Psoas muscle (tissue), 8 donors: ENCODE data around the gene TNIK. TPM values are rescaled to one million over a fixed set of nuclear protein-coding genes. Genes with fewer than 3 reads are reported as not detected.
A peak's percentile ranks its signal among the peaks of the same experiment; 100 is the strongest.

ENCODE experiments used
- ATAC-seq, 4 donors: fragments of 200-7000 bp; cut with Tn5 transposase; one replicate each; pipeline ENCODE4 v1.9.1; 2020; ENCODE audit warnings: moderate library complexity in 3 of 4, mild to moderate bottlenecking in 2 of 4
- DNase-seq, 2 donors: peaks; one replicate each; pipeline ENCODE4 v3.0.0-alpha.2; 2020
- H3K27ac ChIP-seq: fragments of 200-600 bp; one replicate; pipeline ENCODE4 v1.8.0; 2022
- H3K27me3 ChIP-seq, 3 donors: fragments of 200-600 bp in 1 of 3; one replicate each; pipeline versions ENCODE4 v1.6.1 to v1.8.0; 2013 to 2022; ENCODE audit warnings: low read length in 2 of 3, mild to moderate bottlenecking in 2 of 3, moderate library complexity in 1 of 3; ENCODE audit not compliant: insufficient read depth in 3 of 3
- H3K36me3 ChIP-seq, 2 donors: fragments of 200-600 bp in 1 of 2; one replicate each; pipeline versions ENCODE4 v1.6.1 to v1.8.0; 2013 to 2022; ENCODE audit warnings: low read depth in 1 of 2, mild to moderate bottlenecking in 1 of 2, moderate library complexity in 1 of 2; ENCODE audit not compliant: insufficient read depth in 1 of 2
- H3K4me1 ChIP-seq: fragments of 200-600 bp; one replicate; pipeline ENCODE4 v1.8.0; 2022
- H3K4me3 ChIP-seq: fragments of 200-600 bp; one replicate; pipeline ENCODE4 v1.8.0; 2022; ENCODE audit warnings: mild to moderate bottlenecking
- H3K9me3 ChIP-seq: fragments of 200-600 bp; one replicate; pipeline ENCODE4 v1.8.0; 2022
- CTCF ChIP-seq: fragments of 200-600 bp; IDR thresholded peaks from one replicate; pipeline ENCODE4 v1.8.0; 2022; ENCODE audit warnings: antibody characterized with exemption
- WGBS, 3 donors: extraction: QIAGEN DNeasy Blood & Tissue Kit; methylation state at CpG; one replicate each; pipeline versions ENCODE4 v1.1.6 to v1.1.7; 2013; 5-methylcytosine and 5-hydroxymethylcytosine counted together
- intact Hi-C, 2 donors: fragments of 100-400 bp; cut with DNase I; formaldehyde crosslinking; loops; one replicate each; pipeline versions ENCODE4 v1.11.0 to v1.14.2; 2022
- polyA plus RNA-seq, 3 donors: library from polyadenylated mRNA; stranded (reverse); fragments of 200-250 nt; gene quantifications; one replicate each; pipeline ENCODE4 v1.2.3, GENCODE V29; 2013
- total RNA-seq, 4 donors: library from RNA; stranded (reverse); fragmentation: NEBNext Ultra II Directional in 2 of 4; extraction: Animal tissue kit (Norgen Biotek cat#: 25700) in 2 of 4; gene quantifications; one replicate each; pipeline versions ENCODE4 v1.2.1 to v1.2.4, GENCODE V29; 2021 to 2023
- donor health status: healthy with polysubstance abuse.
- donor health status: DM: no; HTN: no; CAD: no; lungs with moderate emphysema.
- donor health status: Bipolar disorder and iron deficiency.
- donor health status: healthy.
- donor health status: DM: yes; HTN: yes; CAD: no.
- donor health status: DM: no; HTN: no; CAD: no.
- donor health status: DM: no; HTN: no; CAD: no.
- donor health status: DM: yes; HTN: yes; CAD: no.

The TNIK gene
- total and polyA plus RNA-seq, 7 donors = 9.9 to 32.4 (median 12.5) TPM

GRCh38 chr3:171213907-171214306 lies 246.3 kb downstream of the TNIK start:
- Histone ChIP-seq H3K36me3 (peaks cover 0 to 12% of the 10 kb centered on the region in 2 donors), H3K27me3 (no peaks in the 10 kb centered on the region), H3K4me3 (no peak overlapping the region), H3K27ac (no peak overlapping the region), H3K4me1 (no peaks in the 10 kb centered on the region), H3K9me3 (no peaks in the 10 kb centered on the region)
- 87 to 95% (median 88%) methylated on average over 2 of the region's 2 CpGs for WGBS, 3 donors
- no peak for TF ChIP-seq CTCF
- intact Hi-C loops = no loop called here
- no peak for DNase-seq
- no peak for ATAC-seq

- Histone ChIP-seq H3K9me3 (no peaks in the 10 kb centered on the region), H3K36me3 (peaks cover 0 to 12% of the 10 kb centered on the region in 2 donors), H3K4me1 (no peaks in the 10 kb centered on the region), H3K4me3 (no peak overlapping the region), H3K27ac (no peak overlapping the region), H3K27me3 (no peaks in the 10 kb centered on the region)
- DNase-seq = no peak
- intact Hi-C loops = no loop called here
- 26 to 42% (median 28%) methylated on average over 8 of the region's 8 CpGs for WGBS, 3 donors
- peak; percentile 51 to 90 (median 66) for ATAC-seq
- TF ChIP-seq CTCF = no peak
Observed at GRCh38 chr3:171213178-171213577, 247.0 kb downstream of the TNIK start.

- peaks cover 0 to 12% of the 10 kb centered on the region in 2 donors for H3K36me3 ChIP-seq
- intact Hi-C loops = no loop called here
- 80 to 96% (median 87%) methylated on average over 3 of the region's 3 CpGs for WGBS, 3 donors
- no peak overlapping the region for H3K4me3 ChIP-seq
- H3K27me3 ChIP-seq = no peaks in the 10 kb centered on the region
- ATAC-seq (peak in 1 of 4 donors; percentile 17), DNase-seq (no peak)
- H3K9me3 ChIP-seq = no peaks in the 10 kb centered on the region
- no peak for TF ChIP-seq CTCF
- no peak overlapping the region for H3K27ac ChIP-seq
- no peaks in the 10 kb centered on the region for H3K4me1 ChIP-seq
Observed at GRCh38 chr3:171212648-171213047, 247.6 kb downstream of the TNIK start.

- no peak for TF ChIP-seq CTCF
- DNase-seq (no peak), ATAC-seq (no peak)
- H3K9me3 ChIP-seq = no peaks in the 10 kb centered on the region
- H3K27ac ChIP-seq = no peak overlapping the region
- intact Hi-C loops = no loop called here
- WGBS, 3 donors = 86 to 94% (median 90%) methylated on average over 1 of the region's 1 CpG
- peaks cover 11% of the 10 kb centered on the region for H3K4me1 ChIP-seq
- peaks cover 0 to 19% of the 10 kb centered on the region in 2 donors for H3K36me3 ChIP-seq
- no peak overlapping the region for H3K4me3 ChIP-seq
- H3K27me3 ChIP-seq = no peaks in the 10 kb centered on the region
Observed at GRCh38 chr3:171206283-171206682, 253.9 kb downstream of the TNIK start.

GRCh38 chr3:171204942-171205341 lies 255.3 kb downstream of the TNIK start:
- intact Hi-C loops = loop anchor here in 1 of 2 donors (5.0 kb wide), 1 partner anchor 52 kb away; no protein-coding TSS in a partner anchor

More at GRCh38 chr3:171204942-171205341, 255.3 kb downstream of the TNIK start:
- H3K4me1 ChIP-seq = peaks cover 21% of the 10 kb centered on the region
- no peak overlapping the region for H3K27ac ChIP-seq
- WGBS, 3 donors = 90 to 100% (median 95%) methylated on average over 1 of the region's 1 CpG
- DNase-seq (no peak), ATAC-seq (no peak)
- no peak overlapping the region for H3K4me3 ChIP-seq
- peaks cover 0 to 10% of the 10 kb centered on the region in 2 donors for H3K36me3 ChIP-seq
- no peaks in the 10 kb centered on the region for H3K27me3 ChIP-seq
- H3K9me3 ChIP-seq = no peaks in the 10 kb centered on the region
- no peak for TF ChIP-seq CTCF
